ENCODE data around the gene CACNA1H. TPM values are rescaled to one million over a fixed set of nuclear protein-coding genes. Genes with fewer than 3 reads are reported as not detected.

CACNA1H gene
- polyA plus RNA-seq, 1 experiment = 1.5 TPM

DNA sequence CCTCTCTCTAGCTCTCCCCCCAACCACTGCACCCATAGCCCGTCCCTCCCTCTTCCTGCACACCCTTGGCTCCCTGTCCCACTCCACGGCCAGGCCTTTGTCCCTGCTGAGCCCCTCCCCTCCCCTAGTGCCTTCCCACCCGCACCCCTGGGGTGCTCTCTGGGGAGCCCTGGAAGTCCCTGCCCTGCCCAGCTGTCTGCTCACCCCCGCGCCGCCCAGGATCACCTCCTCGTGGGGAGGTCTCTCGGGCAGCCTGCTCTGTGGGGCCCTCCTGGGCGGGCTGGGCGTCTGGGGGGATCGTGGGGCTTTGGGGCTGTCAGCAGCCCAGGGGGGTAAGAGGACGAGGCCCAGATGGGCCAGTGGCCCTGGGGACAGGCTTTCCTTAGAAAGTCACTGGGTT lies 18.1 kb downstream of the CACNA1H start:
- Histone ChIP-seq H3K9me3 (ENCODE audit: control insufficient read depth, insufficient read depth, low read length) (peaks cover 8% of the 10 kb centered on the region), H3K4me3 (ENCODE audit: low read depth, low read length) (no peak overlapping the region), H3K27me3 (ENCODE audit: control insufficient read depth, insufficient read depth, low read length) (peaks cover 2% of the 10 kb centered on the region), H3K27ac (ENCODE audit: low read depth, low read length) (no peak overlapping the region)
- TF ChIP-seq, protein P1, sequence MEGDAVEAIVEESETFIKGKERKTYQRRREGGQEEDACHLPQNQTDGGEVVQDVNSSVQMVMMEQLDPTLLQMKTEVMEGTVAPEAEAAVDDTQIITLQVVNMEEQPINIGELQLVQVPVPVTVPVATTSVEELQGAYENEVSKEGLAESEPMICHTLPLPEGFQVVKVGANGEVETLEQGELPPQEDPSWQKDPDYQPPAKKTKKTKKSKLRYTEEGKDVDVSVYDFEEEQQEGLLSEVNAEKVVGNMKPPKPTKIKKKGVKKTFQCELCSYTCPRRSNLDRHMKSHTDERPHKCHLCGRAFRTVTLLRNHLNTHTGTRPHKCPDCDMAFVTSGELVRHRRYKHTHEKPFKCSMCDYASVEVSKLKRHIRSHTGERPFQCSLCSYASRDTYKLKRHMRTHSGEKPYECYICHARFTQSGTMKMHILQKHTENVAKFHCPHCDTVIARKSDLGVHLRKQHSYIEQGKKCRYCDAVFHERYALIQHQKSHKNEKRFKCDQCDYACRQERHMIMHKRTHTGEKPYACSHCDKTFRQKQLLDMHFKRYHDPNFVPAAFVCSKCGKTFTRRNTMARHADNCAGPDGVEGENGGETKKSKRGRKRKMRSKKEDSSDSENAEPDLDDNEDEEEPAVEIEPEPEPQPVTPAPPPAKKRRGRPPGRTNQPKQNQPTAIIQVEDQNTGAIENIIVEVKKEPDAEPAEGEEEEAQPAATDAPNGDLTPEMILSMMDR (IDR thresholded peaks at IDR 0.05; ENCODE audit: low read depth, low read length) = no peak
- ChIA-PET CTCF (no interaction called here), POLR2A (no interaction called here)
- DNase-seq (ENCODE audit: low read depth, low spot score) = no peak

GRCh38 chr16:1171854-1172428 lies 19.0 kb downstream of the CACNA1H start:
- DNase-seq (ENCODE audit: low read depth, low spot score) = no peak
- H3K4me3 ChIP-seq (ENCODE audit: low read depth, low read length) = no peak overlapping the region
- H3K9me3 ChIP-seq (ENCODE audit: control insufficient read depth, insufficient read depth, low read length) = peaks cover 3% of the 10 kb centered on the region
- TF ChIP-seq, protein P1 (IDR thresholded peaks at IDR 0.05; ENCODE audit: low read depth, low read length) = no peak
- ChIA-PET CTCF (interaction anchor here (1.1 kb wide), 1 partner anchor 69 kb away, joined by 5 read pairs; no protein-coding TSS in a partner anchor), POLR2A (no interaction called here)
- H3K27ac ChIP-seq (ENCODE audit: low read depth, low read length) = no peak overlapping the region
- peaks cover 2% of the 10 kb centered on the region for H3K27me3 ChIP-seq (ENCODE audit: control insufficient read depth, insufficient read depth, low read length)

- no peaks in the 10 kb centered on the region; the same call in 1 of the 2 replicates for H3K9me3 ChIP-seq (ENCODE audit: control insufficient read depth, insufficient read depth, low read length)
- no peak overlapping the region for H3K4me3 ChIP-seq (ENCODE audit: low read depth, low read length)
- DNase-seq (ENCODE audit: low read depth, low spot score) = no peak
- ChIA-PET CTCF (interaction anchor here (1.1 kb wide), 1 partner anchor 69 kb away, joined by 5 read pairs; no protein-coding TSS in a partner anchor), POLR2A (no interaction called here)
- TF ChIP-seq, protein P1 (IDR thresholded peaks at IDR 0.05; ENCODE audit: low read depth, low read length) = no peak
- no peak overlapping the region for H3K27ac ChIP-seq (ENCODE audit: low read depth, low read length)
- peaks cover 2% of the 10 kb centered on the region for H3K27me3 ChIP-seq (ENCODE audit: control insufficient read depth, insufficient read depth, low read length)
Measured at GRCh38 chr16:1172651-1173050, 19.7 kb downstream of the CACNA1H start.

GRCh38 chr16:1173788-1174451 lies 21.0 kb downstream of the CACNA1H start:
- Histone ChIP-seq H3K4me3 (ENCODE audit: low read depth, low read length) (no peak overlapping the region), H3K27me3 (ENCODE audit: control insufficient read depth, insufficient read depth, low read length) (peaks cover 2% of the 10 kb centered on the region), H3K9me3 (ENCODE audit: control insufficient read depth, insufficient read depth, low read length) (no peaks in the 10 kb centered on the region), H3K27ac (ENCODE audit: low read depth, low read length) (no peak overlapping the region)
- TF ChIP-seq, protein P1 (IDR thresholded peaks at IDR 0.05; ENCODE audit: low read depth, low read length) = no peak
- no peak for DNase-seq (ENCODE audit: low read depth, low spot score)
- ChIA-PET POLR2A (interaction anchor here (1.0 to 1.5 kb wide), 3 partner anchors 8 to 12 kb away, joined by 3 read pairs; no protein-coding TSS in a partner anchor), CTCF (no interaction called here)

All from AG04450 (cell line).